Activated CD4-positive, alpha-beta T cell treated with anti-CD3 and anti-CD28 coated beads for 24 hours (primary cell): ENCODE measurements around the gene MROH2B.

Experiments
- DNase-seq, 2 donors: peaks; one replicate each; pipeline ENCODE4 v3.0.0-alpha.2; 2020; ENCODE audit warnings: low read depth in 2 of 2

MROH2B gene

GRCh38 chr5:40972434-40972833 is 98.7 kb downstream of the MROH2B start:
- DNase-seq = no peak

DNA sequence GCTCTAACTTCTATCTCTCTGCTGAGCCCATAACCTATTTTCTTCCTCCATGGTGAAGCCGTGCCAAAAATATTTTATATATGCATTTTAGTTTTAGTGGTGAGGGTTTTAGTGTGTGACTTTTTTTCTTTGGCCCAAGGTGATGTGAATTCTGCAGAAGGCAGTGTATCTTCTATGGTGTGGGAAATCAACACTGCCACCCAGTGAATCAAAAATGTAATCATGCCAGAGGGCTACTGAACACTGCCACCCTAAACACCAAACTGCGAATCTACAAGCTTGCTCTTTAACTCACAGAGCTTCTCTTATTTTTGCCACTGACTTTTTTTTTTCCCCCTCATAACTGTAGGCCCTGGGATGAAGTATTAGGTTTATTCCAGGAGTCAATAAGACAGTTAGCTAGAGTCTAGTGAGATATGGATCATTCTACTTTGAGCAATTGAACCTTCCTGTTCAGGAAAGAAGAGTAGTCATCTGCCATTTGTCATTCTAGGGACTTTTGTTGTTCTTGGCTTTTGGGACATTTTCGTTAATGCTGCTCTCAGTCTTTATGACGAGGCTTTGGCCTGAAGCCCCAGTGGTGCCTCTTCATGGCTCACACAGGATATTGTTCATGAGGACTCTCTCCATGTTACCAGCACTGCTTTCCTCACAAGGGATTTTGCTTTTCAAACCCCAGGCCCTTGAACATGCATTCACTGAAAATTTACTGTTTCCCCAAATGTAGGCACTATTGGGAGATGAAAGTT is 108.8 kb downstream of the MROH2B start:
- no peak for DNase-seq

DNA sequence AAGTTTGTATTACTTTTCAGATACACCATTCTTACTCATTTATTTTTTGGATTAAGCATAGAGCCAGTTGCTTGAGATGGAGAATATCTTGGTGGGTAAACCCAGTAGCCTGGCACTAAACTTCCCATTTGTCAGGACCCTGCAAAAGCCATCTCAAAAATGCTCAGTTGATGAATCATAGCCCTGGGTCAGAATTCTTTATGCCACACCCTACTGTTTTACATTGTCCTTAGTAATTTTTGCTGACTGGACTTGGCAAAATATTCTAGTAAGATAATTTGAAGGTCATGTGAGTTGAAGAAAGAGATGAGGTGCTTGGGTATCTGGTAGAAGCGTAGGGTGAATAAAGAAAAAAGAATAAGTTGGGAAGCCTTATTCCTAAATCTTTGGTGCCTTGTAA is 111.1 kb downstream of the MROH2B start:
- DNase-seq = no peak

DNA sequence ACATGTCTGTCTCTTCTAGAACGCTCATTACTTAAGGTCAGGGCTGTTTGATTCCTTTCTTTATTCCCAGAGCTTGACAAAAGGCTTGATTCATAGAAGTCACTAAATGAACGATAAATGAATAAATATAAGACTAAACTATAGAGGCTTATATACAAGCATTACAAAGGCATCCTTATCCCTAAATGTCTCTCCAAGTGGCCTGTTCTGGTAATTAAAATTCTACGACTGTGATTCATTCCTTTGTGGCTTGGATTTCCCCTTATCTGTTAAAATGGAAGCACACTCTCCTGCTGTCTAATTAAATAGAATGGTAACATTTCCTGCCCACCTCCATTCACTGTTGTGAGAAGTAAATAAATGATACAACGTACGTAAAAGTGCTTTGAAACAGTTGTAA is 112.3 kb downstream of the MROH2B start:
- DNase-seq = no peak

DNA sequence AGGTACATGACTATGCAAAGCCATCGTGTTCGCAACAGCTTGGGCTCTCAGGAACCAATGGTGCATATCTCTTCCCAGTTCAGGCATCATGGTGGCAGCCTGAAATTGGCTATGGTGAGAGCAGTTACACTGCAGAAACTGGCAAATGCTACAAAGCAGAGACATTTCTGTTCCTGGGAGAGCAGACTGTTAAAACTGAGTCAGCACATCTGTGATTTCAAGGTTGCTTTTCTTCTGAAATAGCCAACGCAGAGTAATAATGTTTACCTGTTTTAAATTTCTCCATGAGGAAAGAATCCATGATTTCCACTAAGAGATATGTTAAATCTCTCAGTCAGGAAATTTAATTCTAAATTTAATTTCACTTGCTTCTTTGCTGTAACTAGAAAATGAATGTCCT is 114.1 kb downstream of the MROH2B start:
- no peak for DNase-seq

DNA sequence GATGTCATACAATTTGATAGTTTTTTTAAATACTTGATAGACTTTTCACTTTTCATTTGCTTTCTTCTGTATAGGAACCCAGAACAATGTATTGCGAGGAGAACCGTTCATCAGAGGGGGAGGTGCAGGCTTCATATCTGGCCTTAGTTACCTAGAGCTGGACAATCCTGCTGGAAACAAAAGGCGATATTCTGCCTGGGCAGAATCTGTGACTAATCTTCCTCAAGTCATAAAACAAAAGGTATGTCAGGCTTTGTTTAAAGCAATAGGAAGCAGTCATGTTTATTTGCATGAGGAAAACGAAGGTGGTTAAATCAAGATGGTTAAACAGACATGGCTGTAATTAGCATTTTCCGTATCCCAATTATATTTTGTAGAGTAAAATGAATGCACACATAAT is 115.8 kb downstream of the MROH2B start:
- DNase-seq = no peak
